Brain microvascular endothelial cell (primary cell): Measurements from ENCODE around the gene CADM4.
A peak's percentile ranks its signal among the peaks of the same experiment; 100 is the strongest.
"Not testable (repeated sequence)": the region's sequence is repeated elsewhere in the genome, so short reads cannot be mapped to it uniquely, and the experiment has no call there.

ENCODE experiments used
- DNase-seq: peaks from one replicate; pipeline ENCODE4 v3.0.0-alpha.2; 2020
- H3K27ac ChIP-seq: fragments of 250-450 bp; sonication (Bioruptor Pico); 2 replicates; pipeline ENCODE4 v1.5.1; 2020; ENCODE audit warnings: mild to moderate bottlenecking, moderate library complexity
- H3K27me3 ChIP-seq: fragments of 250-450 bp; sonication (Bioruptor Pico); replicated peaks from 2 replicates; pipeline ENCODE4 v1.5.1; 2020; ENCODE audit warnings: mild to moderate bottlenecking
- H3K36me3 ChIP-seq: fragments of 250-450 bp; sonication (Bioruptor Pico); replicated peaks from 2 replicates; pipeline ENCODE4 v1.5.1; 2020; ENCODE audit warnings: mild to moderate bottlenecking
- H3K4me3 ChIP-seq: 2 replicates; pipeline ENCODE4 v1.5.1; 2011; ENCODE audit warnings: low read depth, mild to moderate bottlenecking, control low read depth, low read length, moderate library complexity
- in situ Hi-C: cut with HindIII; loops from 2 replicates; pipeline ENCODE4 v1.10.0; 2017; ENCODE audit warnings: low sequenced_read_pairs, low pct_ligation_motif_present
- TF ChIP-seq, protein P1 (sequence below): IDR thresholded peaks from 2 replicates; pipeline ENCODE4 v1.5.1; 2011; ENCODE audit warnings: low read depth, mild to moderate bottlenecking, moderate library complexity, low read length, control low read depth, inconsistent platforms; ENCODE audit errors: missing control alignments

Gene CADM4

DNA sequence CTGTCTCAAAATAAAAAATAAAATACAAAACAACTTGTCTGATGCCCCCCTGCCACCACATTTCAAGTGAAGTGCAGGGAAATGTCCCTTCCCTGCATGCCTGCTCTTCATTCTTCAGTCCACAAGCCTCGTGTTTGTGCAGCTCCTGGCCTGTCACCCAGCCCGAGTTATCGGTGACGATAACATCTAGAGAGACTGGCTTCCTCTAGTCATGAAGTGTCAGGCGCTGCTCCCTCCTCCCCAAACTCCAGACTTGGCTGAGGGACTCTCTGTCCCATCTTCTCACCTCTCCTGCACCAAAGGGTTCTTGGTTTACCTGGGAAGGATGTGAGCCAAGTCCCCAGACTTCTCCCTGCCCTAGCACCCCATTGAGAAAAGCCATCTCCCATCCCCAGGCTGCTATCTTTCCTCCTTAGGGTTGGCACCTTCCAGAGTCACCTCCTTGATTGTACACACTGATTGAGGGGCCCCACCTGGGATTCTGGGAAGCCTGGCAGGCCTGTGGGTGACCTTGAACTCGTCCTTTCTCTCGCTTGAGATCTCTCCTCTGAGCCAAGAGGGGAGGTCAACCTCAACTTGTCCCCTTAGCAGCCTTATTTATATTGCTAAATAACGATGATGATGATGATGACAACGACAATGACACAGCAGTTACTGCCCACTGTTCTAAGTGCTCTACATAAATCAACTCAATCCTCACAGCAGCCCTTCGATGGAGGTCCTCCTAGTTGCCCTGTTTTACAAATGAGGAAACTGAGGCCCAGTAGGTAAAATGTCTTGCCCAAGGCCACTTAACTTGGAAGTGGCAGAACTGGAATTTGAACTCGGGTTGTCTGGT, 43.4 kb upstream of the CADM4 start:
- TF ChIP-seq, protein P1, sequence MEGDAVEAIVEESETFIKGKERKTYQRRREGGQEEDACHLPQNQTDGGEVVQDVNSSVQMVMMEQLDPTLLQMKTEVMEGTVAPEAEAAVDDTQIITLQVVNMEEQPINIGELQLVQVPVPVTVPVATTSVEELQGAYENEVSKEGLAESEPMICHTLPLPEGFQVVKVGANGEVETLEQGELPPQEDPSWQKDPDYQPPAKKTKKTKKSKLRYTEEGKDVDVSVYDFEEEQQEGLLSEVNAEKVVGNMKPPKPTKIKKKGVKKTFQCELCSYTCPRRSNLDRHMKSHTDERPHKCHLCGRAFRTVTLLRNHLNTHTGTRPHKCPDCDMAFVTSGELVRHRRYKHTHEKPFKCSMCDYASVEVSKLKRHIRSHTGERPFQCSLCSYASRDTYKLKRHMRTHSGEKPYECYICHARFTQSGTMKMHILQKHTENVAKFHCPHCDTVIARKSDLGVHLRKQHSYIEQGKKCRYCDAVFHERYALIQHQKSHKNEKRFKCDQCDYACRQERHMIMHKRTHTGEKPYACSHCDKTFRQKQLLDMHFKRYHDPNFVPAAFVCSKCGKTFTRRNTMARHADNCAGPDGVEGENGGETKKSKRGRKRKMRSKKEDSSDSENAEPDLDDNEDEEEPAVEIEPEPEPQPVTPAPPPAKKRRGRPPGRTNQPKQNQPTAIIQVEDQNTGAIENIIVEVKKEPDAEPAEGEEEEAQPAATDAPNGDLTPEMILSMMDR: no peak
- Histone ChIP-seq H3K36me3 (no peaks in the 10 kb centered on the region), H3K4me3 (no peak overlapping the region), H3K27ac (no peak overlapping the region), H3K27me3 (no peaks in the 10 kb centered on the region)
- in situ Hi-C loops: no loop called here
- no peak for DNase-seq

DNA sequence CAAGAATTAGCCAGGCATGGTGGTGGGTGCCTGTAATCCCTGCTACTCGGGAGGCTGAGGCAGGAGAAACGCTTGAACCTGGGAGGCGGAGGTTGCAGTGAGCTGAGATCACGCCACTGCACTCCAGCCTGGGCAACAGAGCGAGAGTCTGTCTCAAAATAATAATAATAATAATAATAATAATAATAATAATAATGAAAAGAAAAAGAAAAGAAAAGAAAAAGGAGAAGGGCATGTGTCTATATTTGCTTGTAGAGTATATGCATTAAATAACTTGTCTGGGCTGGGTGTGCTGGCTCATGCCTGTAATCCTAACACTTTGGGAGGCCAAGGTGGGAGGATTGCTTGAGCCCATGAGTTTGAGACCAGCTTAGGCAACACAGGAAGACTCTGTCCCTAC, 42.6 kb upstream of the CADM4 start:
- H3K27ac ChIP-seq, DNase-seq, in situ Hi-C loops, H3K4me3 ChIP-seq, H3K27me3 ChIP-seq, H3K36me3 ChIP-seq: not testable (repeated sequence)

DNA sequence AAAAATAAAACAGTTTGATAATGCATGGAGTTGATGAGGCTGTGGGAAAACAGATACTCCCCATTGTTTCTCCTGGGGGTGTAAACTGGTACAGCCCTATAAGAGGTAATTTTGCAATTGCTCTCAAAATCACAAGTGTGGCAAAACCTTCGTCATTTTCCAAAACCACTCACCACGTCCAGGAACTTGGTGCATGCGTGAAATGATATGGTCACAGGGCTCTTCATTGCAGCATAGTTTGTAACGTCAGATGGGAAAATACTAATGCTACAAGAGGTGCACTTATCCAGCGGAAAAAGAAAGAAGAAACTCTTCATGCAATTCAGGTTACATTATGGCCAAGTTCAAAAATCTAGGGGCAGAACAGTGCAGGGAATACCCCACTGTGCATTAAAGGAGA, 42.2 kb upstream of the CADM4 start:
- Histone ChIP-seq H3K27ac (no peak overlapping the region), H3K4me3 (no peak overlapping the region), H3K36me3 (no peaks in the 10 kb centered on the region), H3K27me3 (no peaks in the 10 kb centered on the region)
- TF ChIP-seq, protein P1: no peak
- in situ Hi-C loops: no loop called here
- no peak for DNase-seq

DNA sequence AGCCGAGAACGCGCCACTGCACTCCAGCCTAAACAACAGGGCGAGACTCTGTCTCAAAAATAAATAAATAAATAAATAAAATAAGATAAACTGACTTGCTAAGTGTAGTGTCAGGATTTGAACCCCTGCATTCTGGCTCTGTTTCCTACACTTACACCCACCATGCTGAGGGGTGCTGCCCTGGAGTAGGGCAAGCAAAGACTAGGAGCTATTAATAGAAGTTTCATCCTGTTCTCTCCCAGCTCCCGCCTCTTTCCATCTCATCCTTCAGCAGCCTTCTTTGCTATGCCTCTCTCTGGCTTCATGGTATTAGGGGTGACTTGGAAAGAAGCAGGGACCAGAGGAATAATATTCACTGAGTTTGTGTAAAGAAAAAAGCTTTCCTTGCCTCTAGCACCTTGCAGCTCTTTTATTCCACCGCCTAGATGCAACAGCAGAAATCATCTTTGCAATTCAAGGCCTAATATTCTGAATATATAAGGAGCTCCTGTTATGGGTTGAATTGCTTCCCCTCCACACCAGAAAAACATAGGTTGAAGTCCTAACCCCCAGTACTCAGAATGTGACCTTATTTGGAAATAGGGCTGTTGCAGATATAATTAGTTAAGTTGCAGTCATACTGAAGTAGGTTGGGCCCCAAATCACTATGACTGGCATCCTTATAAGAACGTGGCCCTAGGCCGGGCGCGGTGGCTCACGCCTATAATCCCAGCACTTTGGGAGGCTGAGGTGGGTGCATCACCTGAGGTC, 39.0 kb upstream of the CADM4 start:
- in situ Hi-C loops: no loop called here
- Histone ChIP-seq H3K27me3 (no peaks in the 10 kb centered on the region), H3K27ac (no peak overlapping the region), H3K4me3 (no peak overlapping the region), H3K36me3 (no peaks in the 10 kb centered on the region)
- DNase-seq: no peak
- TF ChIP-seq, protein P1: no peak

DNA sequence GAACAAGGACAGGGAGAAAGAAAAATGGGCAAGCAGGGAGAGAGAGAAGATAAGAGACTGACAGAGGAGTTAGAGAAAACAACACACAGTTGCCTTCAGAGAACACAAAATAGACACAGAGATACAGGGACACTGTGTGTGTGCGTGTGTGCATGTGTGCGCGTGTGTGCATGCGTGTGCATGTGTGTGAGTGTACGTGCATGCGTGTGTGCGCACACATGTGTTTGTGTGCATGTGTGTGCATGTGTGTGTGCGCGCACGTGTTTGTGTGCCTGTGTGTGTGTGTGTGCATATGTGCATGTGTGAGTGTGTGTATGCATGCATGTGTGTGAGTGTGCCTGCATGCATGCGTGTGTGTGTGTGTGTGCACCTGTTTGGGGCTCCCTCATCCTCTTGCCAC, 36.3 kb upstream of the CADM4 start:
- Histone ChIP-seq H3K27me3 (no peaks in the 10 kb centered on the region), H3K36me3 (no peaks in the 10 kb centered on the region), H3K4me3 (no peak overlapping the region), H3K27ac (no peak overlapping the region)
- DNase-seq: no peak
- TF ChIP-seq, protein P1: no peak
- in situ Hi-C loops: no loop called here

DNA sequence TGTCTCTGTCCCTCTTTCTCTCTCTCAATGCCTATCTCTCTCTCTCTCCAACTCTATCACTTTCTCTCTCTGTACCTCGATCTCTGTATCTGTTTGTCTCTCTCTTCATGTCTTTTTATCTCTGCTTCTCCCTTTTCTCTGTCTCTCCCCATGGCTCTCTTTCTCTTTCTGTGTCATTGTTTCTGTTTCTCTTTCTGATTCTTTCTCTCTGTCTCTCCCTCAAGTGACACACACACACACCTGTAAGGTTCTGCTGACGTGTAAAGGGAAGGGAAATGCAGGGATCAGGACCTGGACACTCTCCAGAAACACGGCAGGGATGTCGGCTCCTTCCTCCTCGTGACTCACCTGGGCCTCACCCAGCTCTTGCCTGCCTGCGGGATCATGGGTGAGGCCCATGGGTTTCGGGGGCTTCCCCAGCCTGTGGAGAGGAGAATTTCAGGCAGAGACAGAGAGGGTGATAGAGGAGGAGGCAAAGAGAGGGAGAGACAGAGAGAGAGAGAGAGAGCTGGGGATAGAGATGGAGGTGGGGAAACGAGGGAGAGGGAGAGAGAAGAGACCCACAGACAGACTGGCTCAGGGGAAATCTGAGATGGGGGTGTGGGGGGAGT, 35.7 kb upstream of the CADM4 start:
- Histone ChIP-seq H3K27me3 (no peaks in the 10 kb centered on the region), H3K27ac (peak overlapping the region; percentile 29), H3K4me3 (no peak overlapping the region), H3K36me3 (no peaks in the 10 kb centered on the region)
- TF ChIP-seq, protein P1: no peak
- DNase-seq: peak; percentile 31
- in situ Hi-C loops: no loop called here
